Effector memory CD4-positive, alpha-beta T cell (primary cell): ENCODE measurements around the gene SBF2.

Experiments
- DNase-seq, 3 donors: peaks; one replicate each; pipeline ENCODE4 v3.0.0-alpha.2; 2020
- H3K27ac ChIP-seq: 2 replicates; pipeline ENCODE4 v1.7.0; 2013; ENCODE audit warnings: mild to moderate bottlenecking, low read length, moderate library complexity; ENCODE audit not compliant: insufficient read depth, poor library complexity, severe bottlenecking
- H3K27me3 ChIP-seq: replicated peaks from 2 replicates; pipeline ENCODE4 v1.7.0; 2013; ENCODE audit warnings: mild to moderate bottlenecking, low read length; ENCODE audit not compliant: insufficient read depth, control insufficient read depth, poor library complexity, severe bottlenecking
- H3K36me3 ChIP-seq: 2 replicates; pipeline ENCODE4 v1.7.0; 2013; ENCODE audit warnings: mild to moderate bottlenecking, low read length, moderate library complexity; ENCODE audit not compliant: control insufficient read depth, insufficient read depth
- H3K4me1 ChIP-seq: 2 replicates; pipeline ENCODE4 v1.7.0; 2013; ENCODE audit warnings: low read length, mild to moderate bottlenecking; ENCODE audit not compliant: control insufficient read depth, insufficient read depth, poor library complexity, severe bottlenecking
- H3K4me3 ChIP-seq: 2 replicates; pipeline ENCODE4 v1.7.0; 2013; ENCODE audit warnings: low read length, low read depth, mild to moderate bottlenecking; ENCODE audit not compliant: insufficient read depth, poor library complexity, severe bottlenecking
- H3K9me3 ChIP-seq: 2 replicates; pipeline ENCODE4 v1.7.0; 2013; ENCODE audit warnings: mild to moderate bottlenecking, low read length, moderate library complexity; ENCODE audit not compliant: control insufficient read depth

SBF2 gene

DNA sequence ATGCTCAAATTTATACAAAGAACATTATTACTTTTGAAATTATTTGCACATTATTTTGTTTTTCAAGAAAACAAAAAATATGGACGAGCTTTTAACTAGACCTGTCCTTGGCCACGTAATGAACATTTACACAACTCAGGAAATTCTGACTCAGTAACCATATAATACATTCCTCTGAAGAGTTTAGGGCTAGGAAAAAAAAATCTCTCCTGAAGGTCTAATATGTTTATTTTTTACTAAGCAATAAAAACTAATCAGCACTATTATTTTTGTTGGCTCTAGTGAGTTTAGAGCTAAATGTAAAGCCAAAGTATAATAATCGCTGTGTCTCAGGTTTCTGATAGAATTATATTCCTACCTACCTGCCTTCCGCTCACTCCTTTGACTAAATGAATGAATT is 442.7 kb downstream of the SBF2 start:
- Histone ChIP-seq H3K27me3 (no peaks in the 10 kb centered on the region), H3K4me1 (no peaks in the 10 kb centered on the region), H3K4me3 (no peak overlapping the region), H3K9me3 (no peaks in the 10 kb centered on the region), H3K36me3 (peaks cover 8% of the 10 kb centered on the region), H3K27ac (no peak overlapping the region)
- DNase-seq = no peak

DNA sequence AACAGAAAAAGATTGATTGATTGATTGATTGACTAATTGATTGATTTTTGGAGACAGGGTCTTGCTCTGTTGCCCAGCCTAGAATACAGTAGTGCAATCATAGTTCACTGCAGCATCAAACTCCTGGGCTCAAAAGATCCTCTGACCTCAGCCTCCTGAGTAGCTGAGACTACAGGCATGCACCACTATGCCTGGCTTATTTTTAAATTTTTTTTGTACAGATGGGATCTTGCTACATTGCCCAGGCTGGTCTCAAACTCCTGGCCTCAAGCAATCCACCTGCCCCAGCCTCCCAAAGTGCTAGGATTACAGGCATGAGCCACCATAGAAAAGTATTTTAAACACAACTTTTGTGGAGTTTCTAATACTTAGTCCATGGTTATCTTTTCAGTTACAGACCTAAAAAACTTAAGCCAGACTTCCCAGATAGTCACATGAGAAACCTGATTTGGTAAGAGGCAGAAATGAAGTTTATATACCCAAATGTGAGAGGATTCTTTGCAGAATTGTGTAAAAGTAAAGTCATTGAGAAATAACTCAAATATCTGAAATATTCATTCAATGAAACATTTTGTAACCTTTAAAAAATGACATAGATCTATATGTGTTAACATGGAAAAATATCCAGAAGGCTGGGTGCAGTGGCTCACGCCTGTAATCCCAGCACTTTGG is 443.7 kb downstream of the SBF2 start:
- Histone ChIP-seq H3K27ac (no peak overlapping the region), H3K36me3 (peaks cover 4% of the 10 kb centered on the region), H3K4me1 (no peaks in the 10 kb centered on the region), H3K4me3 (no peak overlapping the region), H3K27me3 (no peaks in the 10 kb centered on the region), H3K9me3 (no peaks in the 10 kb centered on the region)
- DNase-seq = no peak

DNA sequence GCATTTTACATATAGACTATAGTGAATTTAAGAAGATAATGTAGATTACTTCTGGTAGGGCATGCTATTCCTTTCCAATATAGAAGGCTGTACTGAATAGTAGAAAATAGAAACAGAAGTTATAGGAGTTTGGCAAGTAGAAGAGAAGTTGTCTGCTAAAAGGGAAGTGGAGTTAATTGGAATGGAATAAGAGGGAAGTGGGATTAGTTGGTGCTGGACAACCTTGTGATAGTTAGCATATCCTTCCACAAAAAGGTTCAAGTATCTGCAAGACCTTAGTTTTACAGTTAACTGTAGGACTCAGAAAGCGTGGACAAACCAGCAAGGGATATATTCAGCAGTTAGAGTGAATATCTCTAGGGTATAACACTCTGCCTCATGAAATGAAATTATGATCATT is 444.6 kb downstream of the SBF2 start:
- Histone ChIP-seq H3K27me3 (no peaks in the 10 kb centered on the region), H3K4me1 (no peaks in the 10 kb centered on the region), H3K27ac (no peak overlapping the region), H3K9me3 (no peaks in the 10 kb centered on the region), H3K36me3 (peaks cover 4% of the 10 kb centered on the region), H3K4me3 (no peak overlapping the region)
- no peak for DNase-seq

DNA sequence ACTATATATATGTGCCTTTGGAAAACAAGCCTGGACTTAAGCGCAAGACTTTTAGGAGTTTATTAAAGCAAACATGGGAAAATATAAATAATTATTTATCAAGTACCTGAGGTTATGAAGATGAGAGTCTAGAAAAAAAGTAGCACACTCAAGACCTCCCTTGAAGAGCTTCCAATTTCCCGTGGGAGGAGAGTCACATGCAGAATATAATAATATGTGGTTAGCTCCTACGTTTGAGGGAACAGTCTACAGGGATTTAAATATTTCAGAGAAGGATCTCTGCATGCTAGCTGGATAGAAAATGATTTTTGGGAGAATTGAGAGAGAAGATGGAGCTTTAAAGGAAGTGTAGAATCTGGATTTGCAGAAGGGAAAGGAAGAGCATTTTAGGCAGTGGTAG is 446.4 kb downstream of the SBF2 start:
- Histone ChIP-seq H3K27ac (no peak overlapping the region), H3K36me3 (peaks cover 4% of the 10 kb centered on the region), H3K27me3 (no peaks in the 10 kb centered on the region), H3K9me3 (no peaks in the 10 kb centered on the region), H3K4me3 (no peak overlapping the region), H3K4me1 (no peaks in the 10 kb centered on the region)
- DNase-seq = no peak

DNA sequence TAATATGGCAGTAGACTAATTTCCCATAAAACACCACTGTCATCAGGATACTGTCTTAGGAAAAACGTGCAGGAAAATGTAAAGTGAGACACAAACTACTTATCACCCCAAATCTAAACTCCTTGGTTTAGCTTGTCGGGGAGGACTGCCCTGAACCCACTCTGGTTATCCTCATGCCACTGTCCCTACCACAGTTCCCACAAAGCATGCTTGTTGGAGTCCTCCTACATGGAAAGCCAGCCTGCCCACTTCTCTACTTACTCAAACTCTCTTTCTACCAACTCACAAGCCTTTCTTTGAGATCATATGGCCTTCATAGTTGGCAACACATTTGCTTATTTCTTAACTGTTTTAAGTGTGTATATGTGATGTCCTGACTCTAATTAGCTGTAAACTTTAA is 451.1 kb downstream of the SBF2 start:
- no peak overlapping the region for H3K27ac ChIP-seq
- peaks cover 4% of the 10 kb centered on the region for H3K36me3 ChIP-seq
- no peaks in the 10 kb centered on the region for H3K9me3 ChIP-seq
- H3K27me3 ChIP-seq = no peaks in the 10 kb centered on the region
- DNase-seq = no peak
- H3K4me3 ChIP-seq = no peak overlapping the region
- no peaks in the 10 kb centered on the region for H3K4me1 ChIP-seq

DNA sequence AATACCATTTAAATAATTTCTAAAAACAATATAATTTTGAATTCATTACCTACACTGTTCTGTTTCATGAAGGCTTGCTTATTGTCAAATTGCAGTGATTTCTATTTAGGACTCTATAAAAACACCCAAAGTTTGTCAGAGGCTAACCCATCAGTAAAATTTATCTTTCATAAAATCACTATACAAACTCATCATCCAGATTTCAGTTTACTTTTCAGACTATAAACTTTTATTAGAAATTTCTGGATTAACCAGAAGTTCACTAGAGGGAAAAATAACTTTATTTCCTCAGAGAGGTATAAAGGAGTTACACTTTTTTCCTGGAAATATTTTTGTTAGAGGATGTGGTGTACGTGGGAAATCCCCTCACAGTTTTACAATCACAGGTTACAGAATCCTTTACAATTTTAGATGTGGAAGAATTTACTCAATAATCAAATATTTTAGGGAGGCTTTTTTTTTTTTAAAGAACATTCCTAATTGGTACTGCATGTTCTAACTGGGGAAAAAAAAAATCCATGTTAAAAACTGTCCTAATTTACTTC is 453.5 kb downstream of the SBF2 start:
- Histone ChIP-seq H3K4me1 (no peaks in the 10 kb centered on the region), H3K27me3 (no peaks in the 10 kb centered on the region), H3K27ac (no peak overlapping the region), H3K4me3 (no peak overlapping the region), H3K36me3 (no peaks in the 10 kb centered on the region), H3K9me3 (no peaks in the 10 kb centered on the region)
- DNase-seq = no peak

DNA sequence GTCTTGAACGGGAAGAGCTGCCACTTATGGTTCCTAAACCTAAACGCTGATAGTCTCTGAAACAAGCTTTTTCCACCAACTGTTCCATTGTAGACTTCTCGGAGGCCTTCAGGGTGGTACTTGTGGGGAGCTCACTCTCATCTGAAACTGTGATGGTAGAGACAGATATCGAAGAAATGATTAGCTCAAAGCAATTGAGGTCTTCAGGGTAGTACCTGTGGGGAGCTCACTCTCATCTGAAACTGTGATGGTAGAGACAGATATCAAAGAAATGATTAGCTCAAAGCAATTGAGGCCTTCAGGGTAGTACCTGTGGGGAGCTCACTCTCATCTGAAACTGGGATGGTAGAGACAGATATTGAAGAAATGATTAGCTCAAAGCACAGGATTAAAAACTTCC is 454.5 kb downstream of the SBF2 start:
- no peaks in the 10 kb centered on the region for H3K36me3 ChIP-seq

DNA sequence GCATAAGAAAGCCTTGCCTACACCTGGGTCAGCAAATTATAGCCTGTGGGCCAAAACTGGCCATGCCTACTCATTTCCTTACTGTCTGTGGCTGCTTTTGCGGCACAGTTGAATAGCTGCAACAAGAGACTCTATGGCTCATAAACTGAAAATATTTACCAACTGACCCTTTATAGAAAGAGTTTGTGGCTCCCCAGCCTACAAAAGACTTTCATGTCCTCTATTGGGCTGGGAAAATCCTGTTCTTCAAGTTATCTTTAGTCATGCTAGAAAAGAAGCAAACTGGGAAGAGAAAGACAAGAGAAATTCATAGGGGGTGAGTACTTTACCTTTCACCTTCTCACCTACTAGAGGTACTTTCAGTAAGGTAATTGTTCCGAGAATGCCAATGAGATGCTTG is 455.1 kb downstream of the SBF2 start:
- no peaks in the 10 kb centered on the region for H3K36me3 ChIP-seq
- no peaks in the 10 kb centered on the region for H3K9me3 ChIP-seq
- no peaks in the 10 kb centered on the region for H3K27me3 ChIP-seq
- H3K4me3 ChIP-seq = no peak overlapping the region
- H3K27ac ChIP-seq = no peak overlapping the region
- H3K4me1 ChIP-seq = no peaks in the 10 kb centered on the region
- no peak for DNase-seq

More for the DNA sequence above, 454.5 kb downstream of the SBF2 start:
- DNase-seq = no peak
- H3K27ac ChIP-seq = no peak overlapping the region
- no peaks in the 10 kb centered on the region for H3K9me3 ChIP-seq
- no peak overlapping the region for H3K4me3 ChIP-seq
- H3K4me1 ChIP-seq = no peaks in the 10 kb centered on the region
- no peaks in the 10 kb centered on the region for H3K27me3 ChIP-seq

DNA sequence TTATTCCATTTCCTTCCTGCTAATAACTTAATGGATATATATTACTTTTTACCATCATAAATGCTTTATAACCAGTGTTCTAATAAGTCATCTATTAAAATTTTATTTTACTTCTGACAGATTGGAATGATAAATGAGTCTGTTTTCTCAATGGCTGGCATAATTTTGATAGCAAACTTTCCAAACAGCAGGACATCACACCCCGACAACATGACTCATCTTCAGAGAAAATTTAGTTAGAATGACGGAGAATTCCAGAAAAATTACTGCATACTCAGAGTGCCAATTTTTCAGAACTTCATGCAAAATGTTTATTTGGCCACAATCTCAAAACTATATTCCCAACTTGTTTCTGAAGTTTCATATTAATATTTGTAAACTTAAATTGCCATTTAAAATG is 455.8 kb downstream of the SBF2 start:
- Histone ChIP-seq H3K27me3 (no peaks in the 10 kb centered on the region), H3K9me3 (no peaks in the 10 kb centered on the region), H3K4me1 (no peaks in the 10 kb centered on the region), H3K36me3 (no peaks in the 10 kb centered on the region), H3K27ac (no peak overlapping the region), H3K4me3 (no peak overlapping the region)
- DNase-seq = no peak

DNA sequence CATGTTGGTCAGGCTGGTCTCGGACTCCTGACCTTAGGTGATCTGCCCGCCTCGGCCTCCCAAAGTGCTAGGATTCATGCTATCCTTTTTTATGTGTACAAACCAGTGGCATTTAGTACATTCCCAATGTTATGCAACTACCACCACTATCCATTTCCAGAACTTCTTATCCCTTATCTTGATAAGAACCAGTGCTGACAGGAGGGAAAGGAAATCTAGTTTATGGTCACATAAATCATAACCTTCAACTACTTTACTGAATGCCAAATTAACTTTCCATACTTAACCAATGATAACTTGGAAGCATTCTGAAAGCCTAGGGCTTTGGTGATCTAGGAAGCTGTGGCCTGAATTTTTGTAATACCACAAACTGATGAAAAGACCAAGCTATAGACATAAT is 459.7 kb downstream of the SBF2 start:
- no peaks in the 10 kb centered on the region for H3K4me1 ChIP-seq
- DNase-seq = no peak
- no peaks in the 10 kb centered on the region for H3K9me3 ChIP-seq
- H3K27me3 ChIP-seq = no peaks in the 10 kb centered on the region
- no peak overlapping the region for H3K4me3 ChIP-seq
- peaks cover 4% of the 10 kb centered on the region for H3K36me3 ChIP-seq
- no peak overlapping the region for H3K27ac ChIP-seq
